DOHH2 (cell line): ENCODE results near the gene SEC24B.

Source experiments
- H3F3A ChIP-seq: fragments of 200-600 bp; sonication (generic), shearing (Covaris generic); 2 replicates; pipeline ENCODE4 v1.6.0; 2016; ENCODE audit warnings: antibody characterized with exemption, mild to moderate bottlenecking; ENCODE audit not compliant: control insufficient read depth, insufficient read depth
- H3K27ac ChIP-seq: fragments of 200-600 bp; sonication (generic); 2 replicates; pipeline ENCODE4 v1.5.1; 2014; ENCODE audit warnings: low read depth, mild to moderate bottlenecking, low read length, moderate library complexity
- H3K27me3 ChIP-seq: fragments of 200-600 bp; sonication (generic); 2 replicates; pipeline ENCODE4 v1.6.1; 2014; ENCODE audit warnings: mild to moderate bottlenecking, low read length, mixed read lengths; ENCODE audit not compliant: control insufficient read depth
- H3K36me3 ChIP-seq: fragments of 200-600 bp; sonication (generic); 2 replicates; pipeline ENCODE4 v1.6.1; 2014; ENCODE audit warnings: mild to moderate bottlenecking, low read length, moderate library complexity, mixed read lengths; ENCODE audit not compliant: control insufficient read depth
- H3K4me1 ChIP-seq: fragments of 200-600 bp; sonication (generic); 2 replicates; pipeline ENCODE4 v1.6.1; 2014; ENCODE audit warnings: mild to moderate bottlenecking, low read length, mixed read lengths; ENCODE audit not compliant: control insufficient read depth
- H3K4me2 ChIP-seq: fragments of 200-600 bp; sonication (generic); 2 replicates; pipeline ENCODE4 v1.6.0; 2014; ENCODE audit warnings: mild to moderate bottlenecking, low read length, moderate library complexity
- H3K4me3 ChIP-seq: fragments of 200-600 bp; sonication (generic); 2 replicates; pipeline ENCODE4 v1.5.1; 2014; ENCODE audit warnings: mild to moderate bottlenecking, low read length, mixed read lengths
- H3K79me2 ChIP-seq: fragments of 200-600 bp; sonication (generic); 2 replicates; pipeline ENCODE4 v1.6.1; 2014; ENCODE audit warnings: mild to moderate bottlenecking, low read length, mixed read lengths; ENCODE audit not compliant: control insufficient read depth
- H3K9me2 ChIP-seq: fragments of 200-600 bp; sonication (generic); replicated peaks from 2 replicates; pipeline ENCODE4 v1.6.1; 2014; ENCODE audit warnings: mild to moderate bottlenecking, low read length, mixed read lengths; ENCODE audit not compliant: control insufficient read depth
- H3K9me3 ChIP-seq: fragments of 200-600 bp; sonication (generic); 2 replicates; pipeline ENCODE4 v1.6.1; 2014; ENCODE audit warnings: antibody characterized with exemption, low read length, mixed read lengths; ENCODE audit not compliant: control insufficient read depth, insufficient read depth
- H4K20me1 ChIP-seq: fragments of 200-600 bp; sonication (generic); 2 replicates; pipeline ENCODE4 v1.6.0; 2014; ENCODE audit warnings: low read depth, mild to moderate bottlenecking, antibody characterized with exemption, low read length, moderate library complexity; ENCODE audit not compliant: control insufficient read depth, insufficient read depth
- EZH2phosphoT487 ChIP-seq: fragments of 200-600 bp; sonication (generic); IDR thresholded peaks from 2 replicates; pipeline ENCODE4 v1.6.1; 2017; ENCODE audit warnings: borderline replicate concordance, mild to moderate bottlenecking, antibody characterized with exemption, low read length, moderate library complexity, mixed read lengths
- TF ChIP-seq, protein P1 (sequence below): fragments of 200-600 bp; sonication (generic); IDR thresholded peaks from one replicate; pipeline ENCODE4 v1.5.1; 2014; ENCODE audit warnings: antibody characterized with exemption, mild to moderate bottlenecking, low read depth, low read length; ENCODE audit not compliant: poor library complexity, severe bottlenecking

Gene SEC24B

DNA sequence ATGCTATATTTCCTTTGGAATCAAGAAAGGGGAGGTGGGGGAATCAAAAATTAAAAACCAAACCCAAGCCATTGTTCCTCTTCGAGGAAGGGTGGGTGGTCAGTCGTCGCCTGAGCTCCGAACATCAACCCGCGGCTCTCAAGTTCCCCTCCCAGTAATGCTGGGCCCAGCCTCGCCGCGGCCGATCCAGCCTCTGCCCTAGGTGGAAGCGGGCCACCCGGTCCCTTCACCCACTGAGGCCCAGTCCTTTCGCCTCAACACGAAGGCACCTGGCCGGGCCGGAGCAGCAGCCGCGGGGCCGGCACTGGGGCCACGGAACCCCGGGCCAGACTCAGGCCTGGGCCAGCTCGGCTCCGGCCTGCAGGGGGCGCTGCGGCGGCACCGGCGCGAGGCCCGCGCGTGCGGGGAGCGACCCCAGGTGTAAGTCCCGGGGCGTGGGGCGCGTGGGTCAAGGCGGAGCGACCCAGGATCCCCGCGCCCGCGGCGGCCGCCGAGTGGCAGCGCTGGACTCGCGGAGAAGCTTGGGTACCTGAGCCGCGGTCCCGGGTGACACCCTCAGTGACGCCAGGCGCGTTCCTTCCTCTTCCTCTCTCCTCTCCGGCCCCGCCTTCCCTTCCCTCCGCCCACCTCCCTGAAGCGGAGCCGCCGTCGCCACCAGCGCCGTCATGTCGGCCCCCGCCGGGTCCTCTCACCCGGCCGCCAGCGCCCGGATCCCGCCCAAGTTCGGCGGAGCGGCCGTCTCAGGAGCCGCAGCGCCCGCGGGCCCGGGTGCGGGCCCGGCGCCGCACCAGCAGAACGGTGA, at the start of gene SEC24B:
TSS of gene SEC24B (plus strand) at position 611 of the 802 bp plus-strand sequence. CDS start at position 666, 55 bp downstream.
- no peak for TF ChIP-seq EZH2phosphoT487
- TF ChIP-seq, protein P1, sequence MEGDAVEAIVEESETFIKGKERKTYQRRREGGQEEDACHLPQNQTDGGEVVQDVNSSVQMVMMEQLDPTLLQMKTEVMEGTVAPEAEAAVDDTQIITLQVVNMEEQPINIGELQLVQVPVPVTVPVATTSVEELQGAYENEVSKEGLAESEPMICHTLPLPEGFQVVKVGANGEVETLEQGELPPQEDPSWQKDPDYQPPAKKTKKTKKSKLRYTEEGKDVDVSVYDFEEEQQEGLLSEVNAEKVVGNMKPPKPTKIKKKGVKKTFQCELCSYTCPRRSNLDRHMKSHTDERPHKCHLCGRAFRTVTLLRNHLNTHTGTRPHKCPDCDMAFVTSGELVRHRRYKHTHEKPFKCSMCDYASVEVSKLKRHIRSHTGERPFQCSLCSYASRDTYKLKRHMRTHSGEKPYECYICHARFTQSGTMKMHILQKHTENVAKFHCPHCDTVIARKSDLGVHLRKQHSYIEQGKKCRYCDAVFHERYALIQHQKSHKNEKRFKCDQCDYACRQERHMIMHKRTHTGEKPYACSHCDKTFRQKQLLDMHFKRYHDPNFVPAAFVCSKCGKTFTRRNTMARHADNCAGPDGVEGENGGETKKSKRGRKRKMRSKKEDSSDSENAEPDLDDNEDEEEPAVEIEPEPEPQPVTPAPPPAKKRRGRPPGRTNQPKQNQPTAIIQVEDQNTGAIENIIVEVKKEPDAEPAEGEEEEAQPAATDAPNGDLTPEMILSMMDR: peak; percentile 88
- Histone ChIP-seq H3K36me3 (no peaks in the 10 kb centered on the region), H3K79me2 (peaks cover 55% of the 10 kb centered on the region), H3K4me2 (peak within 1 kb of the TSS; percentile 92), H3K4me1 (peaks cover 38% of the 10 kb centered on the region), H4K20me1 (peaks cover 14% of the 10 kb centered on the region; the same call in 1 of the 2 replicates), H3K27ac (peak within 1 kb of the TSS; percentile 20; the same call in 1 of the 2 replicates), H3K9me3 (no peaks in the 10 kb centered on the region), H3K9me2 (no peaks in the 10 kb centered on the region), H3K4me3 (peak within 1 kb of the TSS; percentile 77), H3K27me3 (no peaks in the 10 kb centered on the region), H3F3A (no peaks in the 10 kb centered on the region)

DNA sequence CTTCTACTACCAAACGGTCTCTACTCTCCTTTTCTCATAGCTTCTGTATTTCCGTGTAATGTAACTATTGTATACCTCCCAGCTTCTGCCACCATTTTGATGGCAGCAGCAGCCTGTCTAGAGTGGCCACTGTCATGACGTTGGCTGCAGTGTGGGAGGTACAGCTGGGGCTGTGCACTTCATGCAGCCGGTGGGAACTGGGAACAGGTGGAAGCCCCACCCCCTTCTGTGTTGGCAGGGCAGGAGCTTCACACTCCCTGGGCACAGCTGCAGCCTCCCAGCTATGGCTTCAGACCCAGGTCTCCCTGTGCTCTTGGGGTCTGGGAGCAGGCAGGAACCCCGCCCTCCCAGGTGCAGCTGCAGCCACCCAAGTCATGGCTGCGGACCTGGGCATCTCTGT, 49.8 kb upstream of the SEC24B start:
- Histone ChIP-seq H3F3A (no peaks in the 10 kb centered on the region), H3K27me3 (no peaks in the 10 kb centered on the region), H3K9me2 (no peaks in the 10 kb centered on the region), H3K4me2 (no peak overlapping the region), H3K36me3 (no peaks in the 10 kb centered on the region), H4K20me1 (no peaks in the 10 kb centered on the region), H3K4me3 (no peak overlapping the region), H3K4me1 (peaks cover 8% of the 10 kb centered on the region; the same call in 1 of the 2 replicates), H3K27ac (no peak overlapping the region), H3K9me3 (no peaks in the 10 kb centered on the region), H3K79me2 (no peaks in the 10 kb centered on the region)
- TF ChIP-seq EZH2phosphoT487: no peak
- TF ChIP-seq, protein P1: no peak

DNA sequence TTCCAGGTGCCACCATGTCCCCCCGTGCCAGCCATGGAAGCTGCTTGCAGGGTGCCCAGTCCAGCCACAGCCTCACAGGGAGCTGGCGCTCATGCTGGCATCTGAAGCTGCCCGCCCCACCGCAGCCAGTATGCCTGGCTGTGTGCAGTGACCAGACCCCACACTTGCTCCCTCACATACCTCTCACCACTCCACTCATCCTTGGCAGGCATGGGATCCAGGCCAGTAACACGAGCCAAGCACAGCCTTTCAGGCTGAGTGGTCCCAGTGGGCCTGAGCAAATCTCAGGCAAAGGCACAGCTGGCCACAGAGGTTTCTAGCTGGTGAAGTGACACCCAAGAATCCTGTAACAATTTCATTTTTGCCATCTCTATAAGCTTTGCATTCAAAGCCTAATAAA, 48.4 kb upstream of the SEC24B start:
- no peak for TF ChIP-seq EZH2phosphoT487
- TF ChIP-seq, protein P1: no peak

More for the DNA sequence above, 48.4 kb upstream of the SEC24B start:
- H3K4me3 ChIP-seq: no peak overlapping the region
- no peak overlapping the region for H3K4me2 ChIP-seq
- H3K9me3 ChIP-seq: no peaks in the 10 kb centered on the region
- no peaks in the 10 kb centered on the region for H3K9me2 ChIP-seq
- peaks cover 20% of the 10 kb centered on the region for H3K4me1 ChIP-seq
- H4K20me1 ChIP-seq: no peaks in the 10 kb centered on the region
- no peaks in the 10 kb centered on the region for H3F3A ChIP-seq
- H3K27me3 ChIP-seq: no peaks in the 10 kb centered on the region
- no peaks in the 10 kb centered on the region for H3K79me2 ChIP-seq
- H3K36me3 ChIP-seq: no peaks in the 10 kb centered on the region
- H3K27ac ChIP-seq: no peak overlapping the region
